ENCODE data around the gene LRRC27.

The LRRC27 gene

DNA sequence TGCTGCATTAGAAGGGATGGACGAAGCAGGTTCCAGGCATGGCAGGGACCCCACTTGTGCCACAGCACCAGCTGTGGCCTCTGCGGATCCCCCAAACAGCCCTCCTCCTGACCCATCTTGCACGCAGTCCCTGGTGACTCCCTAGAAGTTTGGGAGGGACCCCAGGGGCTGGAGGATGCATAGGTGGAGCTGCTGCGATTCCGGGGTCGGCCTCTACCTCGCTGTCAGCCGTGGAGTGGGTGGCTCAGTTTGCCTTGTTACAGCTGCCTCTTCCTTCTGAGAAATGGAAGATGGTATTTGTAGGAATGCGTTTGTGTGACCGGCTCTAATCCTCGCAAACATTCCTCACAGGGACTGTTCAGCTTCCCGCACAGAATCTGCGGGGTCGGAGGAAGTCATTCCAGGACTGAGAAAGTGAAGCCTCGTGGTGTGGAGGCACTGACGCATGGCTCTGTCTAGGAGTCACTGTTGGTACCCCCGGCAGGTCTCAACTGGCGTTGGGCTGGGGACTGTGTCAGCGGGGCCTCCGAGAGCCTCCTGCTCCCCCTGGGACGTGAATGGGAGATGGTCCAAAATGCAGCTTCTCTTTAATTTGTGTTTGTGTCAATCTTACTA, 82.5 kb downstream of the LRRC27 start:
- no peak for DNase-seq (ENCODE audit: low read depth)

DNA sequence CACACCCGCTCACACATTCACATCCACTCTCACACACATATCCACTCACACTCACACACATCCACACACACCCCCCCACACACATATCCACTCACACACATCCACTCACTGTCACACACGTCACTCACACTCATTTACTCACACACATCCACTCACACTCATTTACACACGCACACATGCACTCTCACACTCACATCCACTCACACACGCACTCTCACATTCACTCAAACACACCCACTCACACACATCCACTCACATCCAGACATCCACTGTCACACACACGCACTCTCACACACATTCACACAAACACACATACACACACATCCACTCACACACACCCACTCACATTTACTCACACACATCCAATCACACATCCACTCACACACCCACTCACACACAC, 83.3 kb downstream of the LRRC27 start:
- DNase-seq (ENCODE audit: low read depth), result no peak

DNA sequence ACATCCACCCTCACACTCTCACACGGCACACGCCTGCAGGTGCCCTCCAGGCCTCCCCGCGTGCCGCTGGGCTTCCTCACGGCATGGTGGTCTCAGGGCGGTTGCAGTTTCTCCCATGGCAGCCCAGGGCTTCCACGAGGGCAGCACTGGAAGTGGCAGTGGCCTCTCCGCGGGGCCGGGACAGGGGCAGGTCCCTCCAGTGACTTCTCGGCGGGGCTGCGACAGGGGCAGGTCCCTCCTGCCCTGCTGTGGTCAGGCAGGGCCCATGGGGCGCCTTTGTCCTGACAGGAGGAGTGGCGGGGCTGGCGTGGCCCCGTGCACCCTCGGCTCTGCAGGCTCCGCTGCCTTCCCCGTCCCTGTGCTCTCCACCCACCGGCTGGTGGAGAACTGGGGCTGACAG, 84.0 kb downstream of the LRRC27 start:
- no peak for DNase-seq (ENCODE audit: low read depth)

DNA sequence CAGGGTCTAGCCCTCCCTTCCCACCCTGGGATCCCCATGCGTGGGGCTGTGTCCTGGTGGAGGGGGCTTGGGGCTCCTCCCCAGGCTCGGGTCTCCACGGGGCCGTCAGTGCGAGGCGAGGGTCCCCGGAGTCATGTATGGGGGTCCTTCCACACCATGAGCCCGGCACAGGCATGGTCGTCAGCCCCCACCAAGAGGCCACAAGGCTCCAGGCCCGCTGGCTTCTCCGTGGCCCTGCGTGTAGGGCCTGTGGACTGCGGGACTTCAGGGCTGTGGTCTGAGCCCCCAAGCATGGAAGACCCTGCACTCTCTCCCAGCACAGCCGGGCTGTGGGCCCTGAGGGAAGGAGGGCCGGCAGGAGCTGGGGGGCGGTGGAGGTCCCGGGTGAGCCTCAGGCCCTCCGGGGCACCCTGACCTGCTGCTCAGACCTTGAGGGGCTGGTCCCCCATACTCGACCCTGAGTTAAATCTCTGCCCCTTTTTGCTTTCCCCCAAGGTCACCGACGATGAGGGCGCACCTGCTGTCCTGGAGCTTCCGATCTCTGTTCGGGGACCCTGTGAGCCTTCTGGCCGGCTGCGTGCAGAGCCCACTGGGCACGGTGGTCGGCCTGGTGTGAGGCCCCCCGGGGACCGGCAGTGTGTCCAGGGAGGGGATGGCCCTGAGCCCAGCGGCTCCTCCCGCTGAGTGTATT, 84.7 kb downstream of the LRRC27 start:
- DNase-seq (ENCODE audit: low read depth), result no peak

DNA sequence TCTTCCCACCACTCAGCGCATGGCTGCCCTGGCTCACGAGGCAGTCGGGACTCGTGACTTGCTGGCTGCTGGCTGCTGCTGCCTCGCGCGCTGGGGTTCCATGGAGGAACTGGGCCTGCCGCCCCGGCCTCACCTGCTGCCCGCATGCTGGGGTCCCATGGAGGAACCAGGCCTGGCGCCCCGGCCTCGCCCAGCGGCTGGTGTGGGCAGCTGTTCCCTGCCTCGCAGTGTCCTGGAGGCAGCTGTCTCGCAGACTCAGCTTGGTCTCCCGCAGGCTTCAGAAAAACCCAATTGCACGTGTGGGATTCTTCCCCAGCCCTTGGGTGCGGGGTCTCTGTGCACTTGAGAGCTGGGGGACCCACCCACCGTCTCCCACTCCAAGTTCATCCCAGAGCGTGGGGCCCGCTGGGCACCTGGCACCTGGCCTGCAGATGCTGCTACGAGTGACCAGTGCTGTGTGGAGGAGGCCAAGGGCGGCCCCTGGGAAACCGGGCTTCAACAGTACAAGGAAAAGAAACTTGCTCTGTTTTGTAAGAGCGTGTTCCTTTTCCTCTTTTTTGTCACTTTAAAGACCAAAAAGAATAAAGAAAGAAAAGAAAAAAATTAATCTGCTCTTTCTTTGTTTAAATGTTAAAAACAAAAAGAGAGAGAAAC, 85.4 kb downstream of the LRRC27 start:
- no peak for DNase-seq (ENCODE audit: low read depth)

DNA sequence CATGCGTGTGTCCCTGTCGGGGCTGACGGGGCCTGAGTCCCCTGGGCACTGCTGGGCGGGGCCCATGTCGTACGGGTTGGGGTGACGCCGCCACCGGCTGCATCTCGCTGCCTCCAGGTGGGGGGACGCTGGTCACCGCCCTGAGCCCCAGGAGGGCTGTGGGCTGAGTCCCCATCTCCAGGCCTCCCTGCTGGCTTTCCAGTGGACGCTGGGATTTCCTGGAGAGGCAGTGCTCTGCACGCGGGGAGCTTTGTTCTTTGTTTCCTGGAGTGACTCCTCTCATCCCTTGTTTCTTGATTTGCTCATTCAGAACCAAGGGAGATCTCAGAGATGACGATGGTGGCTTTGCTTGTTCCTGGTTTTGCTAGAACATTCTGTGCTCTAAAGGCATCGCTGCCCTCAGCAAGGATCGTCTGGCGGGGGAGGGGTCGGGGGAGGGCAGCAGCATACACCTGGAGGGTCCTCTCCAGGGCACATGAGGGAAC, 86.0 kb downstream of the LRRC27 start:
- no peak for DNase-seq (ENCODE audit: low read depth)

DNA sequence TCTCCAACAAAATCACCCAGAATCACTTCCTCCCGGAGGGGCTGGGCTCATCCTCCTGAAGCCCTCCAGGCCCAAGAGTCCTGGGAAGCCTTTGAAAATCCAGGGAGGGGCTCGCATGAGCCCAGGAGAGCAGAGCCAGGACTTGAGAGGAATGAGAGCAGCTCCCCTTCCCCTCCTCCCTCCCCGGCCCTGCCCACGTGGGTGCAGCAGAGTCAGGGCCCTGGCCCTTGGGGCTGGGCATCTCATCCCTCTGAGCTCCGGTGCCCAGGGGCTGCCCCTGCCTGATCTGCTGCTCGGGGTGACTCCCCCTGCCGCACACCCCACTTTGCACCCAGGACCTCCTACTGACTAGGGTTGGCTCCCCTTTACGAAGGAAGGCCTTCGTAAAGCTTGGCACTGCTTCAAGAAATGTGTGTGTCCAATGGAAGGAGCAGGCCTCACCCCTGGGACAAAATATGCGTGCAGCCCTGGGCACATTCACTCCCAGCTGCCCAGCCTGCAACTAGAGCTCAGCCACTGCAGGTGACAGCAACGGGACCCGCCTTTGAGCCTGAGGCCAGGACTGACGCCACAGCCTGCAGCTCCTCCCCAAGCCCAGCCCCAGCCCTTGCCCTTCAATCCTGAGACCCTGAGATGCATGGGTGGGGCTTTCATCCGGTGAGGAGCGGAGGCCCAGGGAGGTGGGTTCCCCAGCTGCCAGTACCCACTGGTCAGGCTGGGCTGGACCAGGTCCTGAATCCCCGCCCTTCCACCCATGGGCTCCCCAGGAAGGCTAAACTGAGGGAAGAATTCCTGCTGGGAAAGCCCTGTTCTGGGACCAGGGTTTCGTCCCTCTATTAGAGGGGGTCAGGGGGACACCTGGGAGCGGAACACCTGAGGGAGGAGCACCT, 86.8 kb downstream of the LRRC27 start:
- DNase-seq (ENCODE audit: low read depth), result no peak

DNA sequence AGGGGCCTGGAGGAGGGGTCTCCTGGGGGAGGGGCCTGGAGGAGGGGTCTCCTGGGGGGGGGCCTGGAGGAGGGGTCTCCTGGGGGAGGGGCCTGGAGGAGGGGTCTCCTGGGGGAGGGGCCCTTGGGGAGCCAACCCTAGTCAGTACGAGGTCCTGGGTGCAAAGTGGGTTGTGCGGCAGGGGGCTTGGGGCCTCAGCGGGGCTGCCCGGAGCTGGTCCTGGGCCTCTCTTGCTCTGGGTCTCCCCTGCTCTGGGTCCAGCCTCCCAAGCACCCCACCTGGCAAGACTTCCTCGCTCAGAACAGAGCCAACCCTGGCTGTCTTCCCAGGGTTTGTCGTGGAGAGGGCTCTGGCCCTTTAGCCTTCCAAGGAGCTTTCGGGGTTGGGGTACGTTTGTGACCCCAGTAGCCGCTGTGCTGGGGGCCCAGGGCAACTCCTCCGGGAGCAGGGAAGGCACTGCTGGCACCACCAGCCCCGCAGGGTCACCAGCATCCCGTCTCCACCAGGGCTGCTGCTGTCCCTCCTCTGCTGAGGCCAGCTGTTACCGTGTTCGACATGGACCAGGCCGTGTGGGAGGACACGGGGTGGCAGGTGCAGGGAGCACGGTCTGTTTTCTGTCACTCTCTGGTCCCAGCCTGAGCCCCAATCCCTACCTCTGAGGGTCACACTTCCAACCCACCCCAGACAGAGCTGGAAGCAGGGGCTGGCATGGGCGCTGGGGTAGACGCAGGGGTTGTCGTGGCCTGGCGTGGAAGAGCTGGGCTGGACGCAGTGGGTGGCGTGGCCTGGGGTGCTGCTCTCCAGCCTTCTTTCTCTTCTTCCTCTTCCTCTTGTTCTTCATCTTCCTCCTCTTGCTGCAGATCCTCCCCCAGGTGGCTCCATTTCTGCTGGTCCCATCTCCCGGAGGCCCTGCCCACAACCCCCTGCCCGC, 87.8 kb downstream of the LRRC27 start:
- DNase-seq (ENCODE audit: low read depth), result no peak

DNA sequence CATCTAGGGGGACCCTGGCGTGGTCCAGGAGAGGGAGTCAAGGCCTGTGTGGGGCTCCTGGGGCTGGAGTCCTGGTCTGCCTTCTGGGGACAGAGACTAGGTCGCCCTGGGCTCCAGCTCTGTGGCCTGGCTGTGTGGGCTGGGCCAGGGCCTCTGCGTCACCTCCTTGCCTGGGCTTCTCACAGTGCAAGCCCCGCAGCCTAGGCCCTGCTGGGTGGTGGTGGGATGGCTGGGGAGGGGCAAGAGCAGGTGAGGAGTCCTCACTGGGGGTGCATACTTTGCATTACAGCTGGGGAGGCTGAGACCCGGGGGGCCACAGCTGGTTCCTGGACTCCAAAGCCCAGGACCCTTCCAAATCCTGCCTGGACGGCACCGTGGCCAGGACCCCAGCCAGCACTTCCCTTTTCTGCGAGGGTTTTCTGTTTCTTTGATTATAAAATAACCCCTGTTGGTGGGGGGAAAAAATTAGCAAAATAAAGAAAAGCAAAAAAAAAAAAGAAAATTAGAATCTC, 88.5 kb downstream of the LRRC27 start:
- no peak for DNase-seq (ENCODE audit: low read depth)

DNA sequence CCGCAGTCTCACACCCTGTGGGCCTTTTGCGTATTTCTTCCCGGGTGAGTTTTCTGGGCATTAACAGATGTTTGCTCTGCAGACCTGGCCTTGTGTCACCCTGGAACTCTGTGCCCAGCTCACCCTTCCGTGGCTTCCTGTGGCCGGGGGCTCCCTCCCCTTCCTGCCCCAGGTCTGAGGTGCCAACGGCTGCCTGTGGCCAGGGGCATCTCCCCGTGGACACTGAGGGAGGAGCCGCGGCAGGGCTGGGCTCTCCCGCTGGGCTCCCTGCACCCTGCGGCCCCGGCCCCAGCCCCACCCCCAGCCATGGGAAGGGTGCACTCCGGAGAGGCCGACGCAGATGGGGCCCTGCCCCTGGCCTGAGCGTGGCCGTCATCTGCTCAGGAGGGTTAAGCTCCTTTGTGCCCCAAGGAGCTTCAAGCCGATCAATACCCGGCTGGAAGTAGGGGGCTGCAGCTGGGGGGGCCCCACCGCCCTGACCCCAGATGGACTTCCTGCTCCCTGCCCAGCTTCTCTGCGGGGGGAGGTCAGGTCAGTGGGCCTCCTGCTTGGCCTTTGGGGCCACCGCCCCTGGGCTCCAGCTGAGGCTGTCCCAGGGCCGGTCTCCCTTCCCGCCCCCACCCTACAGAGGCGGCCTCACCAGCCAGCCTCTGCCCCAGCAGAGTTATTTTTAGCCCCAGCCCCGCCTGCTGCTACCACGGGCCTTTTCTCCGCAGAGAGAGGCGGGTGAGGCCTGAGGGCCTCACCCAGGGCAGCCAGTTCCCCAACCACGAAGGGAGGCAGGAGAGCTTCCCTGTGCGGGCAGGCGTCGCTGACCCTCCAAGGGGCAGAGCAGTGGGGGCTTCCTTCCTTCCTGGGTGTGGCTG, 89.2 kb downstream of the LRRC27 start:
- no peak for DNase-seq (ENCODE audit: low read depth)

DNA sequence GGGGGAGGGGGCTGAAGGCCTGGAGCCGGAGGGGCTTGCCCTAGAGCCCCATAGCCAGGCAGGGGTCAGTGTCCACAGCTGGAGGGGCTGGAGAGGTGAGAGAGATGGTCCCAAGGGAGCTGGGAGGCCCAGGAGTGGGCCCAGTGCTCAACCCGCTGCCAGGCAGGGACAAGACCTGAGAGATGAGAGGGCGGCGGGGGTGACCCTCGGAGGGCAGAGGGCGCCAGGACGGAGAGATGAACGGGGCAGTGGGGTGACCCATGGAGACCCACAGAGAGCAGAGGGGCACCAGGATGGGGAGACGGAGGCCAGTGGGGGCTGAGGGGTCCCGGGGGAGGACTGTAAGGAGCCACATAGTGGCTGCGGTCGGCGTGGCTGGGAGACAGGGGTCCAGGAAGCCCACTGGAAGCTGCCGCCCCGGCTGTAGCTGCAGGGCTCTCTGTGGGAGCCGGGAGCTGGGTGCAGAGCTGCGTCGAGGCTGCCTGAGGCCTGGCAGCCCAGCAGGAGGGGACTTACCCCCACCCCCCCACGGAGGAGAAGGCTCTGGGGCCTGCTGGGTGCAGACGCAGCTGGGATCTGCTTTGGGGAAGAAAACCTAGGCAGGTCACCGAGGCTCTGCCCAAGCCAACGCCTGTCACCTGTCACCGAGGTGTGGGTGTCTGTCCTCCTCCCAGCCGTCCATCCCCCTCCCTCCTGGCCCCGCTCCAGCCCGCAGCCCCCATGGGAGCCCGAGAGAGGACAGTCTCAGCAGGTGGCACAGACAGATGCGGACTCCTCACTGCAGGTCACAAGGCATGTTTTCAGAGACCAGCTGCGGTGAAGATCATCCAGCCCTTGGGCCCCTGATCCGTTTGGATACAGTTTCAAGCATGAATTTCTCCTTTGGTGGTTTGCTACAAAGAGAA, 90.1 kb downstream of the LRRC27 start:
- no peak for DNase-seq (ENCODE audit: low read depth)

DNA sequence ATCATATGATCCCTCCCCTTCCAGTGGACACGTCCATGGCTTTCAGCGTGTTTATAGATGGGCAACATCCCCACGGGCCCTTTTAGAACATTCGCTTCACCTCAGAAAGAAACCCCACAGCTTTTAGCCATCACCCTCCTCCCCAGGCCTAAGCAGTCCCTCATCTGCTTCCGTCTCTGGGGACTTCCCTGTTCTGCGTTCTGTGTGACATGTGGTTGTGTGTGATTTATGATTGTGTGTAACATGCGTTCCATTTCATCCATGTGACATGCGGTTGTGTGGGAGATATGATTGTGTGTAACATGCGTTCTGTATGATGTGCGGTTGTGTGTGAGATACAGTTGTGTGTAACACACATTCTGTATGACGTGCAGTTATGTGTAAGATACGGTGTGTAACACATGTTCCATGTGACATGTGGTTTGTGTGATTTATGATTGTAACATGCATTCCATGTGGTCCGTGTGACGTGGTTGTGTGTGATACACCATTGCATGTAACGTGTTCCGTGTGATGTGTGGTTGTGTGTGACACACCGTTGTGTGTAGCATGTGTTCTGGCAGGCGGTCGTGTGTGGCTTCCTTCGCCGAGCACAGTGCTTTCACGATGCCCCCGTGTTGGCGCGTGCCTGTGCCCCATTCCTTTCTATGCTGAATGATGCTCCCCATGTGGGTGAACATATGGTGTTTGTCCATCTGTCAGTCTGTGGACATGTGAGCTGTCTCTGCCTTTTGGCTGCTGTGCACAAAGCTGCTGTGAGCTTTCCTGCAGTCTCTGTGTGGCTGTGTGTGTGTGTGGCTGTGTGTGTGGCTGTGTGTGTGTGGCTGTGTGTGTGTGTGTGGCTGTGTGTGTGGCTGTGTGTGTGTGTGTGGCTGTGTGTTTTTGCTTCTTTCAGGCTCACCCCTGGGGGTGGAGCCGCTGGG, 91.2 kb downstream of the LRRC27 start:
- no peak for DNase-seq (ENCODE audit: low read depth)

DNA sequence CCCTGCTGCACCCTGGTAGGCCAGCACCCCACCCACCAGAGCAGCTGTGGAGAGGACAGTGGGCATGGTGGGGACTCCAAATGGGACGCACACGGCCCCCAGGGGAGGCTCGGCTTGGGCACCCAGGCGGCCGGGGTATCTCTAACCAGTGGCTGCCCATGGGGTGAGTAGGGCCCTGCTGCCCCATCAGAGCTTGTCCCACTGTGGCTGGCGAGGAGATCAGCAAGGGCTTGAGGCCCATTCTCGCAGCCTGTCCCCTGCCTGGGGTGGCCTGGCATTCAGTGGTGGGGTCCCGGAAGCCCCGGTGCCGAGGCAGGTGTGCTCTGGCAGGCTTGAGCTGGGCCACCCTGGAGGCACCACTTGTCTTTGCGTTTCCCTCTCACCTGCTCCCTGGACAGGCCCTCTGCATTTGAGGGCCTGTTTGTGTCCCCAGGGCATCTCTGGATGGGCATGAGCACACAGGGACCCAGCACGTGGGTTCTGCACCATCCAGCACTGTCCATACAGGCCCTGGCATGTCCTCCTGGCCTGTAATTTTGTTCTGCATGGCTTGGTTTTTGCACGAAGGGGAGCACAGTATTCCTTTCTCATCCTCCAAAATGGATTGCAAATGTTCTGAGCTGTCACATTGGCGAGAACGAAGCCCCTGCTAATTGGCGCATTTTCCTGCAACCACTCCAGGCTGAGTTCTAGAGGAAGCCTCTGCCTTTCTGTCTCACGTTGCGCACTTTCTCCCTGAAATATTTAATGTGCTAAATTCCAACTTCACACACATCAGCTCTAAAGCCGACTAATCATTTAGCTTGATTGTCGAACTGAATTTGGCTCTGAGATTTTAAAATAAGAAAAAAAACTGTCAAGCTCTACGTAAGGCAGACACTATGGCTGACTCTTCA, 92.2 kb downstream of the LRRC27 start:
- DNase-seq (ENCODE audit: low read depth), result no peak

DNA sequence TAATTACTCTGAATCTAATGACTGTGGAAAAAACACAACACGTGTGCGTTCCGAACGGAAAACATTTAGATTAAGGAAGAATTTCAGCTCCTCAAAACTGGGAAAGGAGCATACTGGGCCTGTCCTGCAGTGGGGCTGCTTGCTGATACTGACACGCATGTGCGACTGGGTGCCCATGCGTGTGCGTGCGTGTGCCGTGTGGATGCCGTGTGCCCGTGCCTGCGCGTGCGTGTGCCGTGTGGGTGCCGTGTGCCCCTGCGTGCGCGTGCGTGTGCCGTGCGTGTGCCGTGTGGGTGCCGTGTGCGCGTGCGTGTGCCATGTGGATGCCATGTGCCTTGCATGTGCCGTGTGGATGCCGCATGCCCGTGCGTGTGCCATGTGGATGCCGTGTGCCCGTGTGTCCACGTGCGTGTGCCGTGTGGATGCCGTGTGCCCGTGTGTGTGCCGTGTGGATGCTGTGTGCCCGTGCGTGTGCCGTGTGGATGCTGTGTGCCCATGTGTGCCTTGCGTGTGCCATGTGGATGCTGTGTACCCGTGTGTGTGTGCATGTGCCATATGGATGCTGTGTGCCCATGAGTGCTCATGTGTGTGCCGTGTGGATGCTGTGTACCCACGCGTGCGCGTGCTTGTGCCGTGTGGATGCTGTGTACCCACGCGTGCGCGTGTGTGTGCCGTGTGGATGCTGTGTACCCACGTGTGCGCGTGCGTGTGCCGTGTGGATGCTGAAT, 93.2 kb downstream of the LRRC27 start:
- no peak for DNase-seq (ENCODE audit: low read depth)

DNA sequence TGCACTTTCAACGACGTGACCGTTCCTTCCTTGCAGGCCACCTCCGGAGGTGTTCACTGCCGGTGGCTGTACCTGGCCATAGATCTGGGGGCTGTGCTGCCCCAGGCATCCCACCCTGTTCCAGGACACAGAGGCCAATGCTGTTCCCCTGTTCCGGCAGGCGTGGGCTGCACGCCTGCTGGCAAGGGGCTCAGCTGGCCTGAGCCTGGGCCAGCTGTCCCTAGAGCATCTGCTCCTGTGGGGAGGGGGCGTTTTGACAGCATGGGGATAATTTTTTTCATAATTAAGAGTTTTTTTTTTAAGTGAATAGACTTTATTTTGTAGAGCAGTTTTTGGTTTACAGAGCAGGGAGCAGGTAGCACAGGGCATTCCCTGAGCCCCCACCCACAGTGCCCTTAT, 93.8 kb downstream of the LRRC27 start:
- DNase-seq (ENCODE audit: low read depth), result no peak
